HCT116 (cell line): Measurements from ENCODE around the gene FBXO24. TPM values are rescaled to one million over a fixed set of nuclear protein-coding genes. Genes with fewer than 3 reads are reported as not detected.
"Not testable (repeated sequence)": the region's sequence is repeated elsewhere in the genome, so short reads cannot be mapped to it uniquely, and the experiment has no call there.

Experiments
- ATAC-seq: fragments of 200-7000 bp; cut with Tn5 transposase; 2 replicates; pipeline ENCODE4 v1.9.1; 2020; ENCODE audit warnings: mild to moderate bottlenecking, moderate library complexity
- BruUV-seq: library from RNA; stranded (reverse); fragments of 400-500 nt; replicated peaks from 2 replicates; lab custom pipeline; 2021; lab: Mats Ljungman, UMichigan
- CTCF ChIA-PET: fragments of 300-600 bp; sonication (Branson Sonifier 250); formaldehyde crosslinking; loops from one replicate; lab custom pipeline; 2021; ENCODE audit warnings: antibody characterized with exemption; lab: Charles Lee
- POLR2A ChIA-PET: fragments of 300-600, 350-600 bp; sonication (Branson Sonifier 250); formaldehyde crosslinking; loops from one replicate; lab custom pipeline; 2021; ENCODE audit warnings: antibody characterized with exemption; lab: Charles Lee
- RAD21 ChIA-PET, 2 experiments: fragments of 300-600 bp; sonication (Branson Sonifier 250); formaldehyde crosslinking; loops; one replicate each; lab custom pipeline; 2023; ENCODE audit warnings: low total read pairs in 2 of 2; ENCODE audit not compliant: uncharacterized antibody in 2 of 2, unreplicated experiment in 2 of 2, low non-redundant PET in 1 of 2; lab: Charles Lee
- DNase-seq: peaks from one replicate; pipeline ENCODE4 v3.0.0-alpha.2; 2010; ENCODE audit warnings: low read depth, low spot score
- H2AFZ ChIP-seq: fragments of 200-600 bp; shearing (Covaris generic), sonication (generic); 2 replicates; pipeline ENCODE4 v1.6.1; 2017; ENCODE audit warnings: low read depth, mixed run types, mixed read lengths, antibody characterized with exemption, low read length; ENCODE audit not compliant: poor library complexity, severe bottlenecking
- H3K27ac ChIP-seq: 2 replicates; pipeline ENCODE4 v1.5.1; 2012; ENCODE audit warnings: low read depth, low read length
- H3K27me3 ChIP-seq: fragments of 200-600 bp; sonication (generic); 2 replicates; pipeline ENCODE4 v1.6.1; 2016; ENCODE audit warnings: mixed run types, low read length, mixed read lengths; ENCODE audit not compliant: insufficient read depth
- H3K36me3 ChIP-seq, 2 experiments: fragments of 200-500 bp in 1 of 2; fragments of 200-600 bp in 1 of 2; sonication (Bioruptor generic) in 1 of 2; sonication (generic) in 1 of 2; 2 replicates each; pipeline versions ENCODE4 v1.5.1 to v1.6.1; 2014 to 2016; ENCODE audit warnings: low read length in 2 of 2, inconsistent platforms in 1 of 2, mixed read lengths in 1 of 2, mixed run types in 1 of 2; ENCODE audit not compliant: insufficient read depth in 2 of 2, control insufficient read depth in 1 of 2
- H3K4me1 ChIP-seq, 2 experiments: fragments of 200-600 bp in 1 of 2; sonication (generic) in 1 of 2; 2 replicates each; pipeline versions ENCODE4 v1.5.1 to v1.6.1; 2012 to 2017; ENCODE audit warnings: low read length in 2 of 2, inconsistent platforms in 1 of 2, mild to moderate bottlenecking in 1 of 2, mixed read lengths in 1 of 2, mixed run types in 1 of 2, moderate library complexity in 1 of 2; ENCODE audit not compliant: insufficient read depth in 2 of 2, control insufficient read depth in 1 of 2
- H3K4me2 ChIP-seq: fragments of 200-600 bp; sonication (generic); 2 replicates; pipeline ENCODE4 v1.6.1; 2017; ENCODE audit warnings: mixed run types, low read length, mixed read lengths
- H3K4me3 ChIP-seq, 2 experiments: fragments of 200-600 bp in 1 of 2; sonication (generic) in 1 of 2; replicated peaks in 1 of 2; 2 replicates each; pipeline ENCODE4 v1.5.1; 2011 to 2016; ENCODE audit warnings: low read length in 2 of 2, control low read depth in 1 of 2, low read depth in 1 of 2, mild to moderate bottlenecking in 1 of 2, mixed read lengths in 1 of 2, mixed run types in 1 of 2
- H3K79me2 ChIP-seq: fragments of 200-600 bp; sonication (generic); 2 replicates; pipeline ENCODE4 v1.6.1; 2017; ENCODE audit warnings: mild to moderate bottlenecking, mixed run types, low read length, moderate library complexity, mixed read lengths; ENCODE audit not compliant: insufficient read depth
- H3K9ac ChIP-seq: fragments of 200-600 bp; sonication (generic); 2 replicates; pipeline ENCODE4 v1.6.1; 2016; ENCODE audit warnings: low read length, mixed read lengths
- H3K9me2 ChIP-seq: fragments of 200-600 bp; sonication (generic), shearing (Covaris generic); 2 replicates; pipeline ENCODE4 v1.6.1; 2017; ENCODE audit warnings: mixed run types, mild to moderate bottlenecking, moderate library complexity; ENCODE audit not compliant: insufficient read depth
- H3K9me3 ChIP-seq, 2 experiments: fragments of 200-500 bp in 1 of 2; fragments of 200-600 bp in 1 of 2; sonication (Bioruptor generic) in 1 of 2; sonication (generic) in 1 of 2; 2 replicates each; pipeline ENCODE4 v1.6.1; 2014 to 2017; ENCODE audit warnings: low read length in 2 of 2, mixed read lengths in 2 of 2, inconsistent platforms in 1 of 2, low read depth in 1 of 2, mild to moderate bottlenecking in 1 of 2, mixed run types in 1 of 2, moderate library complexity in 1 of 2; ENCODE audit not compliant: control insufficient read depth in 1 of 2, insufficient read depth in 1 of 2
- H4K20me1 ChIP-seq: fragments of 200-600 bp; sonication (generic), shearing (Covaris generic); 2 replicates; pipeline ENCODE4 v1.6.1; 2017; ENCODE audit warnings: mixed run types, mild to moderate bottlenecking, moderate library complexity; ENCODE audit not compliant: insufficient read depth
- ATF3 ChIP-seq: IDR thresholded peaks from 2 replicates; pipeline ENCODE4 v1.6.1; 2012
- CBX3 ChIP-seq: IDR thresholded peaks from 2 replicates; pipeline ENCODE4 v1.6.1; 2012; ENCODE audit warnings: low read depth
- EGR1 ChIP-seq: IDR thresholded peaks from 2 replicates; pipeline ENCODE4 v1.6.1; 2012; ENCODE audit warnings: low read depth
- EZH2phosphoT487 ChIP-seq: fragments of 200-600 bp; IDR thresholded peaks from 2 replicates; pipeline ENCODE4 v1.6.1; 2018; ENCODE audit warnings: antibody characterized with exemption, borderline replicate concordance
- MAX ChIP-seq: IDR thresholded peaks from 2 replicates; pipeline ENCODE4 v1.6.1; 2012
- REST ChIP-seq: IDR thresholded peaks from 2 replicates; pipeline ENCODE4 v1.6.1; 2012; ENCODE audit warnings: low read depth
- SIN3A ChIP-seq: IDR thresholded peaks from 2 replicates; pipeline ENCODE4 v1.6.1; 2012; ENCODE audit warnings: low read depth
- TCF7L2 ChIP-seq: IDR thresholded peaks from 2 replicates; pipeline ENCODE4 v1.7.0; 2011; ENCODE audit warnings: borderline replicate concordance, inconsistent platforms; ENCODE audit not compliant: insufficient read depth, insufficient read length; ENCODE audit errors: extremely low read depth
- ZBTB33 ChIP-seq: IDR thresholded peaks from 2 replicates; pipeline ENCODE4 v1.6.1; 2011; ENCODE audit warnings: mild to moderate bottlenecking, low read length, moderate library complexity; ENCODE audit not compliant: insufficient replicate concordance; ENCODE audit errors: extremely low read depth
- ZFX ChIP-seq: fragments of 450-650 bp; IDR thresholded peaks from 2 replicates; pipeline ENCODE4 v1.6.1; 2017
- intact Hi-C: fragments of 100-400 bp; cut with micrococcal nuclease; formaldehyde crosslinking; loops from 2 replicates; pipeline ENCODE4 v1.10.0; 2022
- total RNA-seq: library from RNA; stranded (reverse); gene quantifications from one replicate; pipeline ENCODE4 v1.2.1, GENCODE V29; 2021; ENCODE audit not compliant: unreplicated experiment

The FBXO24 gene
- total RNA-seq, 1 experiment from 2014 or later: 2.1 TPM

- TF ChIP-seq REST: no peak
Observed at GRCh38 chr7:100540073-100540723, 45.9 kb upstream of the FBXO24 start (continued).

GRCh38 chr7:100541309-100541708 lies 44.8 kb upstream of the FBXO24 start:
- RAD21 ChIA-PET, DNase-seq, intact Hi-C loops, POLR2A ChIA-PET, H3K27me3 ChIP-seq, H4K20me1 ChIP-seq, H3K27ac ChIP-seq, H2AFZ ChIP-seq, H3K9ac ChIP-seq, H3K4me3 ChIP-seq, CTCF ChIA-PET, H3K4me2 ChIP-seq, H3K36me3 ChIP-seq, H3K9me2 ChIP-seq, ATAC-seq, H3K9me3 ChIP-seq, BruUV-seq: not testable (repeated sequence)
- Histone ChIP-seq H3K79me2 (peaks cover 16% of the 10 kb centered on the region; the same call in 1 of the 2 replicates), H3K4me1 (peaks cover 38 to 50% of the 10 kb centered on the region in 2 experiments)

GRCh38 chr7:100543586-100543985 lies 42.5 kb upstream of the FBXO24 start:
- ChIA-PET CTCF (interaction anchor here (1.1 kb wide), 1 partner anchor 16 kb away, joined by 3 read pairs; no protein-coding TSS in a partner anchor), POLR2A (no interaction called here)
- ATAC-seq (no peak), DNase-seq (no peak)
- Histone ChIP-seq H3K4me2 (peak overlapping the region; percentile 79), H3K36me3 (no peaks in the 10 kb centered on the region), H3K9ac (peak overlapping the region; percentile 31)
- TF ChIP-seq EGR1 (no peak), ZBTB33 (no peak), ATF3 (no peak), ZFX (no peak), TCF7L2 (no peak), CBX3 (no peak), SIN3A (no peak), EZH2phosphoT487 (no peak), MAX (no peak)
- TF ChIP-seq, all 23 proteins: peak for 0
- intact Hi-C loops: no loop called here
- Histone ChIP-seq H3K27me3 (no peaks in the 10 kb centered on the region), H3K9me2 (no peaks in the 10 kb centered on the region), H3K4me3 (no peak overlapping the region), H3K27ac (peak overlapping the region; percentile 95), H2AFZ (no peak overlapping the region), H3K4me1 (peaks cover 56 to 67% of the 10 kb centered on the region in 2 experiments), H4K20me1 (no peaks in the 10 kb centered on the region), H3K9me3 (no peaks in the 10 kb centered on the region), H3K79me2 (peaks cover 20% of the 10 kb centered on the region; the same call in 1 of the 2 replicates)
- BruUV-seq: no TSS peak
- RAD21 ChIA-PET: no interaction called here
